Measurements from ENCODE around the gene ADK.

GRCh38 chr10:74485283-74485682 is 334.3 kb downstream of the ADK start:
- TF ChIP-seq, protein P1, sequence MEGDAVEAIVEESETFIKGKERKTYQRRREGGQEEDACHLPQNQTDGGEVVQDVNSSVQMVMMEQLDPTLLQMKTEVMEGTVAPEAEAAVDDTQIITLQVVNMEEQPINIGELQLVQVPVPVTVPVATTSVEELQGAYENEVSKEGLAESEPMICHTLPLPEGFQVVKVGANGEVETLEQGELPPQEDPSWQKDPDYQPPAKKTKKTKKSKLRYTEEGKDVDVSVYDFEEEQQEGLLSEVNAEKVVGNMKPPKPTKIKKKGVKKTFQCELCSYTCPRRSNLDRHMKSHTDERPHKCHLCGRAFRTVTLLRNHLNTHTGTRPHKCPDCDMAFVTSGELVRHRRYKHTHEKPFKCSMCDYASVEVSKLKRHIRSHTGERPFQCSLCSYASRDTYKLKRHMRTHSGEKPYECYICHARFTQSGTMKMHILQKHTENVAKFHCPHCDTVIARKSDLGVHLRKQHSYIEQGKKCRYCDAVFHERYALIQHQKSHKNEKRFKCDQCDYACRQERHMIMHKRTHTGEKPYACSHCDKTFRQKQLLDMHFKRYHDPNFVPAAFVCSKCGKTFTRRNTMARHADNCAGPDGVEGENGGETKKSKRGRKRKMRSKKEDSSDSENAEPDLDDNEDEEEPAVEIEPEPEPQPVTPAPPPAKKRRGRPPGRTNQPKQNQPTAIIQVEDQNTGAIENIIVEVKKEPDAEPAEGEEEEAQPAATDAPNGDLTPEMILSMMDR (conservative IDR thresholded peaks at IDR 0.05; ENCODE audit: low read depth in 2 of 2) = no peak
- TF ChIP-seq EZH2 (IDR thresholded peaks at IDR 0.05; ENCODE audit: low read depth, unreplicated experiment) = no peak
- no peak for TF ChIP-seq POLR2AphosphoS5 (IDR thresholded peaks at IDR 0.05; ENCODE audit: low read depth)
- TF ChIP-seq EZH2phosphoT487 (IDR thresholded peaks at IDR 0.05; ENCODE audit: unreplicated experiment) = no peak
- TF ChIP-seq REST (IDR thresholded peaks at IDR 0.05; ENCODE audit: unreplicated experiment) = no peak
- TF ChIP-seq ZNF331 (CRISPR knock-in tag; IDR thresholded peaks at IDR 0.05; ENCODE audit: low read depth) = no peak
- TF ChIP-seq JUNB (IDR thresholded peaks at IDR 0.05; ENCODE audit: unreplicated experiment) = no peak
- no peak for TF ChIP-seq ETS1 (IDR thresholded peaks at IDR 0.05)
- no peak for TF ChIP-seq CREB1 (CRISPR knock-in tag; IDR thresholded peaks at IDR 0.05; ENCODE audit: low read depth)
- no peak for TF ChIP-seq ZNF114 (CRISPR knock-in tag; IDR thresholded peaks at IDR 0.05)
